Activated CD8-positive, alpha-beta memory T cell treated with anti-CD3 and anti-CD28 coated beads, Interleukin-2, amount 50 U/mL, for 24 hours (primary cell): ENCODE measurements around the gene PIK3C2B.
"Not testable (repeated sequence)": the region's sequence is repeated elsewhere in the genome, so short reads cannot be mapped to it uniquely, and the experiment has no call there.

Experiments used
- DNase-seq: peaks from one replicate; pipeline ENCODE4 v3.0.0-alpha.2; 2020; ENCODE audit errors: extremely low read depth

PIK3C2B gene

GRCh38 chr1:204494281-204495077 is at the start of gene PIK3C2B:
TSS of gene PIK3C2B (minus strand) at chr1:204494805. CDS start at chr1:204469802, 25,003 bp downstream.
- DNase-seq: no peak

- no peak for DNase-seq
Observed at GRCh38 chr1:204544321-204544720, 49.7 kb upstream of the PIK3C2B start.

GRCh38 chr1:204541626-204542025 is 47.0 kb upstream of the PIK3C2B start:
- no peak for DNase-seq

GRCh38 chr1:204532832-204533231 is 38.2 kb upstream of the PIK3C2B start:
- no peak for DNase-seq

GRCh38 chr1:204530932-204531331 is 36.3 kb upstream of the PIK3C2B start:
- no peak for DNase-seq

GRCh38 chr1:204529371-204529895 is 34.8 kb upstream of the PIK3C2B start:
- no peak for DNase-seq

- no peak for DNase-seq
Observed at GRCh38 chr1:204528677-204529076, 34.1 kb upstream of the PIK3C2B start.

- DNase-seq: no peak
Observed at GRCh38 chr1:204528241-204528640, 33.6 kb upstream of the PIK3C2B start.

GRCh38 chr1:204524986-204525385 is 30.4 kb upstream of the PIK3C2B start:
- no peak for DNase-seq

- no peak for DNase-seq
Observed at GRCh38 chr1:204523605-204524215, 29.1 kb upstream of the PIK3C2B start.

GRCh38 chr1:204521941-204522521 is 27.4 kb upstream of the PIK3C2B start:
- DNase-seq: not testable (repeated sequence)

- no peak for DNase-seq
Observed at GRCh38 chr1:204520834-204521709, 26.5 kb upstream of the PIK3C2B start.

- DNase-seq: not testable (repeated sequence)
Observed at GRCh38 chr1:204517382-204517781, 22.8 kb upstream of the PIK3C2B start.

- peak; percentile 80 for DNase-seq
Observed at GRCh38 chr1:204516180-204516879, 21.7 kb upstream of the PIK3C2B start, which contains the start of gene MDM4. TSS of gene MDM4 (plus strand) at chr1:204516406. CDS start at chr1:204525519, 9,113 bp downstream.

- no peak for DNase-seq
Observed at GRCh38 chr1:204514828-204515227, 20.2 kb upstream of the PIK3C2B start.

- DNase-seq: no peak
Observed at GRCh38 chr1:204513117-204513716, 18.6 kb upstream of the PIK3C2B start.

- no peak for DNase-seq
Observed at GRCh38 chr1:204511366-204511765, 16.8 kb upstream of the PIK3C2B start.

GRCh38 chr1:204509186-204509635 is 14.6 kb upstream of the PIK3C2B start:
- no peak for DNase-seq

- no peak for DNase-seq
Observed at GRCh38 chr1:204507317-204508105, 12.9 kb upstream of the PIK3C2B start.

- peak; percentile 84 for DNase-seq
Observed at GRCh38 chr1:204506969-204507316, 12.3 kb upstream of the PIK3C2B start.
